CD4-positive, alpha-beta T cell treated with Interleukin-6 at 100 ng/mL for 8 hours (primary cell): ENCODE measurements around the gene RAPGEF2.

ENCODE experiments used
- DNase-seq: peaks from one replicate; pipeline ENCODE4 v3.0.0-alpha.2; 2020; ENCODE audit warnings: mixed read lengths, low spot score

RAPGEF2 gene

GRCh38 chr4:159197885-159198269, 95.0 kb downstream of the RAPGEF2 start:
- no peak for DNase-seq

- no peak for DNase-seq
Measured at GRCh38 chr4:159199826-159200225, 96.9 kb downstream of the RAPGEF2 start.

GRCh38 chr4:159201168-159201567, 98.3 kb downstream of the RAPGEF2 start:
- DNase-seq, result no peak

GRCh38 chr4:159204566-159204965, 101.7 kb downstream of the RAPGEF2 start:
- DNase-seq, result no peak

- no peak for DNase-seq
Measured at GRCh38 chr4:159205466-159205865, 102.6 kb downstream of the RAPGEF2 start.

GRCh38 chr4:159206427-159206871, 103.6 kb downstream of the RAPGEF2 start:
- no peak for DNase-seq

GRCh38 chr4:159209249-159209648, 106.4 kb downstream of the RAPGEF2 start:
- DNase-seq, result no peak

GRCh38 chr4:159210975-159211374, 108.1 kb downstream of the RAPGEF2 start:
- no peak for DNase-seq

GRCh38 chr4:159212675-159213293, 109.9 kb downstream of the RAPGEF2 start:
- no peak for DNase-seq

- DNase-seq, result no peak
Measured at GRCh38 chr4:159216834-159217233, 114.0 kb downstream of the RAPGEF2 start.

- DNase-seq, result no peak
Measured at GRCh38 chr4:159219862-159220261, 117.0 kb downstream of the RAPGEF2 start.

- no peak for DNase-seq
Measured at GRCh38 chr4:159220353-159220752, 117.5 kb downstream of the RAPGEF2 start.

GRCh38 chr4:159221280-159221679, 118.4 kb downstream of the RAPGEF2 start:
- no peak for DNase-seq

- DNase-seq, result no peak
Measured at GRCh38 chr4:159222043-159222552, 119.2 kb downstream of the RAPGEF2 start.

GRCh38 chr4:159224408-159224807, 121.5 kb downstream of the RAPGEF2 start:
- DNase-seq, result no peak

GRCh38 chr4:159227378-159227777, 124.5 kb downstream of the RAPGEF2 start:
- no peak for DNase-seq

- DNase-seq, result no peak
Measured at GRCh38 chr4:159227984-159228383, 125.1 kb downstream of the RAPGEF2 start.

- DNase-seq, result no peak
Measured at GRCh38 chr4:159229164-159229563, 126.3 kb downstream of the RAPGEF2 start.

- no peak for DNase-seq
Measured at GRCh38 chr4:159232465-159233106, 129.7 kb downstream of the RAPGEF2 start.

GRCh38 chr4:159235779-159236368, 133.0 kb downstream of the RAPGEF2 start:
- no peak for DNase-seq

- DNase-seq, result no peak
Measured at GRCh38 chr4:159237975-159238374, 135.1 kb downstream of the RAPGEF2 start.

- no peak for DNase-seq
Measured at GRCh38 chr4:159238631-159239030, 135.8 kb downstream of the RAPGEF2 start.

- no peak for DNase-seq
Measured at GRCh38 chr4:159239629-159240028, 136.8 kb downstream of the RAPGEF2 start.
